ENCODE data around the gene CARNS1. TPM values are rescaled to one million over a fixed set of nuclear protein-coding genes. Genes with fewer than 3 reads are reported as not detected.

Gene CARNS1, protein sequence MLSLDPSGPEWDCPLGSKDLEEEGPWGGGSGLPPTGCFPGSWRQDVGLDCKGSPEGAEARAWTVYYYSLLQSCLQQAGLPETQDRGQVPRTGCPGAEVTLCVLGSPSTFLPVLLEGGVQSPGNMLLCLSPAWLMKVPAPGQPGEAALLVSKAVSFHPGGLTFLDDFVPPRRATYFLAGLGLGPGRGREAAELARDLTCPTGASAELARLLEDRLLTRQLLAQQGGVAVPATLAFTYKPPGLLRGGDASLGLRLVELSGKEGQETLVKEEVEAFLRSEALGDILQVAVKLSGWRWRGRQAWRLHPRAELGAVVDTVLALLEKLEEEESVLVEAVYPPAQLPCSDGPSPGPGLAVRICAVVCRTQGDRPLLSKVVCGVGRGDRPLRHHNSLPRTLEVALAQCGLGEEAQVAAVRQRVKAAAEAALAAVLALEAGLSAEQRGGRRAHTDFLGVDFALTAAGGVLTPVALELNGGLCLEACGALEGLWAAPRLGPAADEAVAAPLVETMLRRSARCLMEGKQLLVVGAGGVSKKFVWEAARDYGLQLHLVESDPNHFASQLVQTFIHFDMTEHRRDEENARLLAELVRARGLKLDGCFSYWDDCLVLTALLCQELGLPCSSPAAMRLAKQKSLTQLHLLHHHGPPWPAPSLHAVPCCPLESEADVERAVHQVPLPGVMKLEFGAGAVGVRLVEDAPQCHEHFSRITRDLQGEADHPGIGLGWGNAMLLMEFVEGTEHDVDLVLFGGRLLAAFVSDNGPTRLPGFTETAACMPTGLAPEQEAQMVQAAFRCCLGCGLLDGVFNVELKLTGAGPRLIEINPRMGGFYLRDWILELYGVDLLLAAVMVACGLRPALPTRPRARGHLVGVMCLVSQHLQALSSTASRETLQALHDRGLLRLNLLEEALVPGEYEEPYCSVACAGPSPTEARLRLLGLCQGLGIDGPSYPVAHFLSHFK
- 0.51 and 2.0 TPM in 2 replicates for total RNA-seq

DNA sequence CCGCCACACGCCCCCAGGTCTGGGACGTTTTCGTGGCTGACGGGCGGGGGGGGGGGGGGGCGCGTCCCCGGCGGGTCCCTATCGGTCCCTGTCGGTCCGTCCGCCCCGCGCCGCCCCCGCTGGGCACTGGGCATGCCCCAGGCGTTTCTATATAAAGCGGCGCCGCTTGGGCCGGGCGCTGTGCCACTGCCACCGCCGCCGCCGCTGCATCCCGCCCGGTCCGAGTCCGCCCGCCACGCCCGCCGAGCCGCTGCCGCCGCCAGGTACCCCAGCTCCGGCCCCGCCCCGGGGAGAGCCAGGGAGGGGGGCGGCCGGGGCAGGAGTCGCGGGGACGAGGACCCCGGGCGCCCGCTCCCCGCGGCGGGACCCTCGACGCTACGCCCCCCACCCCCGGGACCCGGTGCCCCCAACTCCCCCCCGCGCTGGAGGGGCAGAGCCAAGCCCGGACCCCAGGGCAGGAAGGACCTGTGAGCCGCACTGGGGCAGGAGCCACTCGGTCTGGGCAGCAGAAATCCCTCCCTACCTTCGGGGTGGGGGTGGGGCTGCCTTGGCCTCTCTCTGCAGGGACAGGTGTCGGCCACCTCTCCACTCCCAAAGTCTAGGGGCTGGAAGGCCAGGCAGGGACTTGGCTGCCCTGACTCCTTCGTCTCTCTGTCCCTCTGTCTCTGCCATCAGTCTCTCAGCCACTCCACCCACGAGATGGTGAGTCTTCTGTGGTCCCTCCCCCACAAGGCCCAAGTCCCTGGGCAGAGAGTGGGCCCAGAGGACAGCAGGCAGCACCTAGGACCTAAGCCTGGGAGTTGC, at the start of gene CARNS1:
TSS of gene CARNS1 (plus strand) at position 178 of the 804 bp plus-strand sequence. CDS start at position 700, 522 bp downstream.

DNA sequence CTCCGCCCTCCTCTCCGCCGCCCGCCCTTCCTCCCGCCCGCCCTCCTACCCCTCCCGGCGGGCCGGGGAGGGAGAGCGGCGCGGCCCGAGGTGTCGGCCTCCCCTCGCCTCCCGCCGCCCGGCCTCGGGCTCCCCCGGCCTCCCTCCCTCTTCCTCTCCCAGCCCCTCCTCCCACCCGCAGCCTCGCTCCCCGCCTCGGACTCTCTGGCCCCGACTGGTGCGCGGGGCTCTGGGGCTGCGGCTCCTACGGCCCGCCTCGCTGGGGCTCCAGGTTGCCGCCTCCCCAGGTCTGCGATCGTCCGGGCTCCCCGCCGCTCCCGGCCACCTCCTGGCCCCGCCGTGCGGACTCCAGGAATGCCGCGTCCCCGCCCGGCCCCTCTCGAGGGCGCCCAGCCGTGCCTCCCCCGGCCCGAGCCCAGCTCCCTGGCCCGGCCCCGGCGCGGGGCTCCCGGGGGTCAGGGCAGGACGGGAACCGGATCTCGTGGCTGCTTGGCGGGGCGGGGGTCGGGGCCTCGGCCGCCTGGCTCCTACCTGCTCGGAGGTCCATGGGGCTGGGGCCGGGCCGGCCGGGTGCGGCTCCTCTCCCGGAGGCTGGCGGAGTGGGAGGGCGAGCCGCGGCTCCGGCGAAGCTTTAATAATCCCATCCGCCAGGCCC, 42.4 kb upstream of the CARNS1 start, which contains the start of gene CLCF1:
TSS of gene CLCF1 (minus strand) at position 606 of the 655 bp plus-strand sequence. CDS start at position 547, 59 bp downstream.

DNA sequence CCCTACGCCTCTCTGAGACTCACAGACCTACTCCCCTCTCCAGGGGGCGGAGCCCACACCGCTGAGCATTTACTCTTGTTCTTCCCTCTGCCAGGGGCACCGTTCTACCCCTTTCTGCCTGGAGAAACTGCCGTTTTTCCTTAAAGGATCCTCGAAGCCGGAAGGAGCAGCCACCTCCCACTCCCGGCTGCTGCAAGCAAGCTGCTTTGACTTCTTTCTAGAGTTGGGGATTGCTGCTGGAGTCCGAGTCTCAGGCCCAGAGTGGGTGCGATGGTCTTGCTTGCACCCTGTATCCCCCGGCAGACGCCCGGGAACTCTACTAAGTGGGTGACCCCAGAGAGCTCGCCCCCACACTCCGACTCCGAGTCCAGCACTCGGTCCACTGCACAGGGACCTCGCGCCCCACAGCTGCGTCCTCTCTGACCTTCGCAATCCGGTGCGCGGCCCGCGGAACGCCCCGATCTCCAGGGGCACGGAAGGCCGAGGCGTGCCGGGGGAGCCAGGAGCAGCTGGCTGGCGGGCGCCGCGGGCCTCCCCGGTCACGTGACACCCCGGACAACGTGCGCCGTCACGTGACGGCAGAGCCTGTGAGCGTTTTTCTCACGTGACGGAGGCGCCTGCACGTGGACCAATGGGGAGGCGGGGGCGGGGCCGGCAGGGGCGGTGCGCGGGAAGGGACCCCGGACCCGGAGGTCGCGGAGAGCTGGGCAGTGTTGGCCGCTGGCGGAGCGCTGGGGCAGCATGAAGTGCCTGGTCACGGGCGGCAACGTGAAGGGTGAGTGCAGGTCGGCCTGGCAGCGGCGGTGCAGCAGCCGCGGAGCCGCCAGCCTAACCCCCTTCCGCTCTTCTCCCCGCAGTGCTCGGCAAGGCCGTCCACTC, 23.9 kb upstream of the CARNS1 start, which contains the start of gene RAD9A:
TSS of gene RAD9A (plus strand) at position 683 of the 879 bp plus-strand sequence. CDS start at position 742, 59 bp downstream.

DNA sequence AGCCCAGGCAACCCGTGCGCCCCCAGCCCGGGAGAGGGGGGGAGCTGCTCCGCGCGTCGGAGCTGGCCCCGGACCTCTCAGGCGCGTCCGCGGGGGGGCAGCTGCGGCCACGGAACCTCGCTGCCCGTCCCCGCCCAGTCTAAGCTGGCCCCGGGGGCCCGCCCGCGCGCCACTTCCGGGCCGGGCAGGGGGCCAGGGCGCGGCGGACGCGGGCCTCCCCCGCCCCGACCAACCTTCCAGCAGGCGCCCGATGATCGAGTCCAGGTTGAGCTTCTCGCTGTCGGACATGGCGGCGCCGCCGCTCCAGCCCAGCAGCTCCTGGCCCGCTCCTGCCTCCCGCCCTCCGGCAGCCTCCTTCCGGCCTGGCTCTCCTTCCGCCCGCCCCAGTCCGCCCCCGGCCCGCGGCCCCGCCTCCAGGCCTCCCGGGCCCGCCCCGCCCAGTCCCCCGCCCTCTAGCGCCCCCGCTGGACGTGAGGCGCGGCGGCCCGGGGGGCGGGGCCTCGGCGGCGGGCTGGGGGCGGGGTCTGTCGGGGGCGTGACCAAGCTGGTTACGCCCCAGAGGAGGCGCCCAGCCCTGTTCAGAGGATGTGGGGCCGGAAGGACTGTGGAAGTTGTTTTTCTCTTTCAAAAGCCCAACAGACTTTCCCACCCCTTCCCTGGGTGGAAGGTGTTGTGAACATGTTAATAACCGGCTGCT, 13.8 kb upstream of the CARNS1 start, which contains the start of gene PPP1CA:
TSS of gene PPP1CA (minus strand) at position 364 of the 697 bp plus-strand sequence. CDS start at position 288, 76 bp downstream.

DNA sequence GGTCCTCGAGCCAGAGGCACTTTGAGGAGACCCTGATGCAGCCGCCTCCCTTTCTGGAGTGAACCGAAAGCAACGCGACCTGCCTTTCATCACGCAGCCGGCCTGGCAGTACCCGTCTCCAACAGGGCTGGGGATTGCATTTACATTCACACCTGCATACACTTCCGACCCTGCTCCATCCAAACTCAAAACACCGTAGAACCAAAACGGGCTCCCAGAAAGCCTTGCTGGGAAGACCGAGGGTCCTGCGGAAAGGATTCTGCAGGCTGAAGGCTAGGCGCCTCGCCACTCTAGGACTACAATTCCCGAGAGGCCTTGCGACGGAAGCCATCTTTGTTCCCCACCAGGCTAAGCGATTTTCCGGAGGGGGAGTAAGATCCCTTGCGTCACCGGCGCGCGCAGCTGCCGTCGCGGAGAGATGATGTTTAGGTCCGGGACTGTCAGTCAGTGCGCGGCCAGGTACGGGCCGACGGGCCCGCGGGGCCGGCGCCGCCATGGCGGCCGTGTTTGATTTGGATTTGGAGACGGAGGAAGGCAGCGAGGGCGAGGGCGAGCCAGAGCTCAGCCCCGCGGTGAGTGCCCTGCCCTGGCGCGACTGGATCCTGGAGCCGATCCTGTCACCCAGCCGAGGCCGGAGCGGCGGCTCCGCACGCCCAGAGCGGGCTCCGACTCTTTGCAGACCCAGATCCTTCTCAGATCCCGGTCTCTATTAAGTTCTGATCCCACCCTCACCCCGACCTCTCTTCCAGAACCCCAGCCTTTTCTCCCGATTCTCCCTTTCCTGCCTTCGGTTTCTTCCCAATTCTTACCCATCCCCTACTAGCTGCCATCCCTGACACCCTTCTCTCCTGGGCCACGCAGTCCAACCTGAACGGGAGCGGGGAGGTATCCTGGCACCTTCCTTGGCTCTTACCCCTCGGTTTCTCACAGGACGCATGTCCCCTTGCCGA, 12.8 kb downstream of the CARNS1 start, which contains the start of gene RPS6KB2:
TSS of gene RPS6KB2 (plus strand) at position 443 of the 950 bp plus-strand sequence. CDS start at position 495, 52 bp downstream.

DNA sequence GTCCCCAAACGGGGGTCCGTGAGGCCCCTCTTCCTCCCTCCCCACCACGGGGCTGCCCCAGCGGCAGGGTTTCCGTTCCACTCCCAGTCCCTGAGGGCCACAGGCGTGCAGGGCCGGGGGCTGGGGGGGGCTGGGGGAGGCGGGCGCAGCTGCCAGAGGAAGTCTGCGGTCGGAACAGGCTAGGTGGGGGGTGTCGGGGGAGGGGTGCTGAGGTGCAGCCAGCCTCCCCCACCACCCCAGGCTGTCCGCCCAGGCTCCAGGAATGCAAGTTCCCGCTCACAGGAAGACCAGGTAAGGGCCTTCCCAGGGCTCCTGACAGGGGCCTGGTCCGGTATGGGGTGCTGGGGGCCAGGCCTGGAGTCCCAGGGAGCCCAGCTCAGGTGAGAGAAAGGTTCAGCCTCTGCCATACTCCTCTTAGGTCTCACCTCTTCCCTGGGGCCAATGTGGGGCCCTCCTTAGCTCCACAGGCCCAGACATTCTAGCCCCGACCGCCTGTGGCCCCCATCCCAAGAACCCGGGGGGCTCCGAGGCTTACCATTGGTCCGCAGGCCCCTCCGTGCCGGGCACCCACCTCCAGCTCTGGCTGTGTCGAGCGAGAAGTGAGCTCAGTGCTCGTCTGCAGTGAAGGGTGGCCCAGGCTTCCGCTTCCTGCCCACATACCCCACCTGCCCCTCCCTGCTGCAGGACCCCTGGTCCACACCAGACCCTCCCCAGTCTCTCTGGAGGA, 21.8 kb downstream of the CARNS1 start, which contains the start of gene PTPRCAP:
TSS of gene PTPRCAP (minus strand) at position 601 of the 727 bp plus-strand sequence. CDS start at position 538, 63 bp downstream.

DNA sequence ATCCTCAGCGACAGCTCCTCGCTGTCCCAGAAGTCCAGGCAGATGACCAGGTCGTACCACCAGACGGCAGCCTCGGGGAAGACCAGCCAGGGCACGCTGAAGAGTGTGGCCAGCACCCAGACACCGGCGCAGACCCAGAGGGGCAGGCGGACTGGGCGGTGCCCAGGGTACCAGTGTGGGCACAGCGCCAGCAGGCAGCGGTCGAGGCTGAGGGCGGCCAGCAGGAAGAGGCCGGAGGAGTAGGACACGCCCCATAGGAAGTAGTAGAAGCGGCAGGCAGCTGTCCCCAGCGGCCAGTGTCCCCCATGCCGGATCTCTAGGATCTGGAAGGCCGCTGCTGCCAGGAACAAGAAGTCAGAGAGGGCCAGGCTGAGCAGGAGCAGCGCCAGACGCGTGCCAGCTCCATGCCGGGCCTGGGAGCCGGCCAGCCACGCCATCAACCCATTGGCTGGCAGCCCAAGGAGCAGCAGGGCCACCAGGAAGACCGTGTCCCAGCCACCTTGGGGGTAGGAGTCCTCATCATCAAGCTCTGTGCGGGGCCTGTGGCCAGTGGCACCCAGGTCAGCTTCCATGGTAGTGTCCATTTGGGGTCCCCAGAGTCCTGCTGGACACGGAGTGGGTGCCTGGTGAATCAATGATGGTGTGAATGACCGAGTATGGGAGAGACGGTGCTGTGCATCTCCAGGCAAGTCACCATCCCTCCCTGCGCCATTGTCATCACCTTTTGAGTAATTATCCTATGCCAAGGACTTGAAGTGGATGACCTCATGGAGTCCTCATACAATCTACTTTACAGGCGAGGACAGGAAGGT, 36.9 kb downstream of the CARNS1 start, which contains the start of gene GPR152:
TSS of gene GPR152 (minus strand) at position 589 of the 812 bp plus-strand sequence. CDS start at position 584, 5 bp downstream.

DNA sequence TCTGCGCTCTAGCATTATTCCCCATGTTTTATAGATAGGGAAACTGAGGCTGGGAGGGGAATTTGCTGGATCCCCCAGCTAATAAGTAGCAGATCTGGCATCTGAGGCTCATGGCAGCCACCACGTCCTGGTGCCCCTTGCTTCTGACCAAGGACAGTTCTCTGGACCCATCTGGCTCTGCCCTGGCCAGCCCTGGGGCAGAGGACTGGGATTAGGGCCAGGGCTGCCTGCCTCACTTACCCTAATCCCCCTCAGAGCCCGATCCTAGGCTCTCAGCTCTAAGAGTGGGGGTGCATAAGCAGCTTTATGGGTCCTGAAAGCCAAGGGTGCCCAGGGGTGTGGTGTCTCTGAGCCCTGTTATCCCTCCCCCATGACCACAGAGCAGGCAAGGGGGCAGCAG, 39.6 kb downstream of the CARNS1 start, which contains the start of gene CABP4:
TSS of gene CABP4 (plus strand) at position 301 of the 400 bp plus-strand sequence. CDS start at position 371, 70 bp downstream.

DNA sequence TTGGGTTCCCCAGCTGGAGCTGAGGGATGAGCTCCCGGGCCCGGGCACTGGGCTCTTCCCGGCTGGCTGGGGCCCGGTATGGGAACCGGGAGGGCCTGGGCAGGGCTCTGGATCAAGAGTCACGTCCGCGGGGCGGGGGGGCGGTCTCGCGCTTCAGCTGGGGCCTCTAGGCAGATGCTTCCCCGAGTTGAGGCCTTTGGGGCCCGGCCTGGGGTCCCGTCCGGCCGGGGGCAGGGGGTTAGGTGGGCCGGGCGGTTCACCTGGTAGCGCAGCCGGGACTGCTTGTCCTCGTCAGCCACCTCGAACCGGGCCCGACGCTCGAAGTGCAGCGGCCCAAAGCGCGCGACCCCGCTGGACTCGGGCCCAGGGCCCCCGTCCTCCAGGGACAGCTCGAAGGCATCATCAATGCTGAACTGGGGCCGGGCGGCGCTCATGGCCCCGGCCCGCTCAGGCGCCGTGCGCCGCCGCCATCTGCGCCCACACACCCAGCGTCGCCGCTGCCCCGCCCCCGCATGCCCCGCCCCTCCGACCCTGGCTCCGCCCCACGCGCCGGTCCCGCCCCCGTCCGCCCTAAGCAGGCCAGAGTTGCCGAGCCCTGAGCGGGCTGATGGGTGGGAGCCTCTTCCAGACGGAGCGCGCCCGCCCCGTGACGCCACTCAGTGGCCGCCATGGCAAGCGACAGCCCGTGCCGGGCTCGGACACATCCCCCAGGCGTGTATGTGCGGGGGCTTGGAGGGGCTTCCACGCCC, 53.5 kb downstream of the CARNS1 start, which contains the start of gene TMEM134:
TSS of gene TMEM134 (minus strand) at position 493 of the 749 bp plus-strand sequence. CDS start at position 434, 59 bp downstream.

Other genes starting within 250 kb of the CARNS1 start
- 22.0 and 28.4 TPM in 2 replicates for gene GRK2, start 149.2 kb upstream of the CARNS1 start, total RNA-seq
- gene ANKRD13D, start 126.4 kb upstream of the CARNS1 start, total RNA-seq, result 18.2 and 20.6 TPM in 2 replicates
- gene SSH3, start 112.1 kb upstream of the CARNS1 start, total RNA-seq, result 11.3 and 54.7 TPM in 2 replicates
- gene POLD4, start 62.1 kb upstream of the CARNS1 start, total RNA-seq, result 154 and 170 TPM in 2 replicates
- gene CLCF1, start 42.1 kb upstream of the CARNS1 start, total RNA-seq, result 5.5 and 12.0 TPM in 2 replicates
- 7.0 and 8.8 TPM in 2 replicates for gene RAD9A, start 23.7 kb upstream of the CARNS1 start, total RNA-seq
- gene PPP1CA, start 13.8 kb upstream of the CARNS1 start, total RNA-seq, result 103 and 165 TPM in 2 replicates
- not detected in 2 replicates for gene TBC1D10C, start 11.6 kb upstream of the CARNS1 start, total RNA-seq
- gene RPS6KB2, start 12.8 kb downstream of the CARNS1 start, total RNA-seq, result 31.0 and 43.7 TPM in 2 replicates
- gene PTPRCAP, start 22.0 kb downstream of the CARNS1 start, total RNA-seq, result 0.93 TPM in 1 of 2 replicates, not detected in the other
- gene CORO1B, start 27.8 kb downstream of the CARNS1 start, total RNA-seq, result 86.4 and 106 TPM in 2 replicates
- not detected in 2 replicates for gene GPR152, start 37.1 kb downstream of the CARNS1 start, total RNA-seq
- not detected in 2 replicates for gene CABP4, start 39.7 kb downstream of the CARNS1 start, total RNA-seq
- 36.2 and 53.2 TPM in 2 replicates for gene TMEM134, start 53.6 kb downstream of the CARNS1 start, total RNA-seq
- gene AIP, start 67.3 kb downstream of the CARNS1 start, total RNA-seq, result 67.8 and 68.7 TPM in 2 replicates
- gene PITPNM1, start 89.7 kb downstream of the CARNS1 start, total RNA-seq, result 13.4 and 43.6 TPM in 2 replicates
- gene CDK2AP2, start 92.5 kb downstream of the CARNS1 start, total RNA-seq, result 26.0 and 47.0 TPM in 2 replicates
- gene CABP2, start 107.8 kb downstream of the CARNS1 start, total RNA-seq, result not detected in 2 replicates
- 1,049 and 1,088 TPM in 2 replicates for gene GSTP1, start 168.1 kb downstream of the CARNS1 start, total RNA-seq
- 122 and 174 TPM in 2 replicates for gene NDUFV1, start 191.3 kb downstream of the CARNS1 start, total RNA-seq
- gene NUDT8, start 214.3 kb downstream of the CARNS1 start, total RNA-seq, result 10.0 and 19.4 TPM in 2 replicates
- not detected in 2 replicates for gene TBX10, start 224.1 kb downstream of the CARNS1 start, total RNA-seq
- gene ACY3, start 235.1 kb downstream of the CARNS1 start, total RNA-seq, result not detected in 2 replicates

Measured in pericardium fibroblast (primary cell).